ENCODE results near the gene USH1G.

GRCh38 chr17:74930535-74931036 lies 7.5 kb upstream of the USH1G start:
- no peak for TF ChIP-seq POLR2A (IDR thresholded peaks at IDR 0.05; ENCODE audit: low read depth, low read length)
- no peak for TF ChIP-seq POLR2AphosphoS5 (IDR thresholded peaks at IDR 0.05; ENCODE audit: low read depth, low read length)
